GM23338 (cell line): ENCODE results near the gene RDH5. TPM values are rescaled to one million over a fixed set of nuclear protein-coding genes. Genes with fewer than 3 reads are reported as not detected.

Experiments
- ATAC-seq: fragments of 200-7000 bp; cut with Tn5 transposase; 3 replicates; pipeline ENCODE4 v1.9.1; 2020
- DNase-seq: peaks from one replicate; pipeline ENCODE4 v3.0.0-alpha.2; 2015; ENCODE audit warnings: low spot score
- H2AFZ ChIP-seq: fragments of 200-600 bp; sonication (generic); 2 replicates; pipeline ENCODE4 v1.8.0; 2016; ENCODE audit warnings: antibody characterized with exemption, mild to moderate bottlenecking, moderate library complexity
- H3F3A ChIP-seq: fragments of 200-600 bp; sonication (generic); replicated peaks from 2 replicates; pipeline ENCODE4 v1.8.0; 2017; ENCODE audit warnings: antibody characterized with exemption, mixed run types, low read depth
- H3K27ac ChIP-seq: fragments of 200-600 bp; sonication (generic); 2 replicates; pipeline ENCODE4 v1.6.1; 2016; ENCODE audit warnings: low read depth
- H3K27me3 ChIP-seq: fragments of 200-600 bp; sonication (generic); 2 replicates; pipeline ENCODE4 v1.8.0; 2016; ENCODE audit warnings: mild to moderate bottlenecking, mixed run types, moderate library complexity; ENCODE audit not compliant: insufficient read depth
- H3K36me3 ChIP-seq: fragments of 200-600 bp; sonication (generic); 2 replicates; pipeline ENCODE4 v1.8.0; 2016; ENCODE audit warnings: mild to moderate bottlenecking; ENCODE audit not compliant: insufficient read depth
- H3K4me1 ChIP-seq: fragments of 200-600 bp; sonication (generic); 2 replicates; pipeline ENCODE4 v1.8.0; 2016; ENCODE audit warnings: mild to moderate bottlenecking, moderate library complexity; ENCODE audit not compliant: insufficient read depth
- H3K4me2 ChIP-seq: fragments of 200-600 bp; sonication (generic); 2 replicates; pipeline ENCODE4 v1.7.1; 2017; ENCODE audit warnings: mixed run types
- H3K4me3 ChIP-seq: fragments of 200-600 bp; sonication (generic); 2 replicates; pipeline ENCODE4 v1.6.1; 2016; ENCODE audit warnings: mixed run types
- H3K79me2 ChIP-seq: fragments of 200-600 bp; sonication (generic); replicated peaks from 2 replicates; pipeline ENCODE4 v1.8.0; 2017; ENCODE audit warnings: mild to moderate bottlenecking; ENCODE audit not compliant: insufficient read depth
- H3K9me2 ChIP-seq: fragments of 200-600 bp; sonication (generic); 2 replicates; pipeline ENCODE4 v1.8.0; 2017; ENCODE audit not compliant: insufficient read depth
- H4K20me1 ChIP-seq: fragments of 200-600 bp; sonication (generic); replicated peaks from 2 replicates; pipeline ENCODE4 v1.8.0; 2017; ENCODE audit warnings: mild to moderate bottlenecking; ENCODE audit not compliant: insufficient read depth
- H3K27ac Mint-ChIP-seq: 2 replicates; pipeline ENCODE4 v1.8.0; 2020; ENCODE audit warnings: inconsistent platforms, mild to moderate bottlenecking, moderate library complexity, mixed read lengths
- H3K27me3 Mint-ChIP-seq: 3 replicates; pipeline ENCODE4 v1.8.0; 2022; ENCODE audit warnings: low read depth, mild to moderate bottlenecking, moderate library complexity, mixed read lengths, inconsistent platforms; ENCODE audit not compliant: insufficient read depth, poor library complexity
- H3K36me3 Mint-ChIP-seq: 3 replicates; pipeline ENCODE4 v1.8.0; 2021; ENCODE audit warnings: low read depth, mild to moderate bottlenecking, inconsistent platforms, moderate library complexity, mixed read lengths
- H3K4me1 Mint-ChIP-seq: 3 replicates; pipeline ENCODE4 v1.8.0; 2020; ENCODE audit warnings: mild to moderate bottlenecking, inconsistent platforms, mixed read lengths
- H3K4me3 Mint-ChIP-seq: 3 replicates; pipeline ENCODE4 v1.8.0; 2021; ENCODE audit warnings: moderate library complexity, mild to moderate bottlenecking, inconsistent platforms, mixed read lengths
- H3K9me3 Mint-ChIP-seq: 3 replicates; pipeline ENCODE4 v1.8.0; 2020; ENCODE audit warnings: moderate library complexity, mild to moderate bottlenecking, inconsistent platforms, mixed read lengths
- CREB1 ChIP-seq: fragments of 250-450 bp; sonication (Bioruptor Pico); IDR thresholded peaks from 2 replicates; pipeline ENCODE4 v1.5.0; 2020; ENCODE audit warnings: low read depth, mild to moderate bottlenecking, moderate library complexity
- CTCF ChIP-seq, 2 experiments: fragments of 200-600 bp in 1 of 2; sonication (generic) in 1 of 2; conservative IDR thresholded peaks; 2 replicates each; pipeline versions ENCODE4 v1.5.1 to v1.6.1; 2016 to 2017; ENCODE audit warnings: antibody characterized with exemption in 2 of 2, low read depth in 2 of 2, mild to moderate bottlenecking in 2 of 2, moderate library complexity in 1 of 2
- ETS1 ChIP-seq: IDR thresholded peaks from 2 replicates; pipeline ENCODE4 v1.6.1; 2016; ENCODE audit warnings: antibody characterized with exemption
- EZH2 ChIP-seq: fragments of 200-600 bp; sonication (generic); IDR thresholded peaks from one replicate; pipeline ENCODE4 v1.8.0; 2017; ENCODE audit warnings: antibody characterized with exemption, mild to moderate bottlenecking, low read depth; ENCODE audit not compliant: unreplicated experiment
- EZH2phosphoT487 ChIP-seq: fragments of 200-600 bp; sonication (generic); IDR thresholded peaks from one replicate; pipeline ENCODE4 v1.8.1; 2018; ENCODE audit warnings: antibody characterized with exemption; ENCODE audit not compliant: unreplicated experiment
- JUNB ChIP-seq: IDR thresholded peaks from one replicate; pipeline ENCODE4 v1.6.1; 2016; ENCODE audit warnings: antibody characterized with exemption; ENCODE audit not compliant: unreplicated experiment
- NANOG ChIP-seq: IDR thresholded peaks from 2 replicates; pipeline ENCODE4 v1.6.1; 2016; ENCODE audit warnings: antibody characterized with exemption, borderline replicate concordance
- POLR2AphosphoS5 ChIP-seq: IDR thresholded peaks from 2 replicates; pipeline ENCODE4 v1.6.1; 2016; ENCODE audit warnings: antibody characterized with exemption, low read depth
- REST ChIP-seq: IDR thresholded peaks from one replicate; pipeline ENCODE4 v1.6.1; 2018; ENCODE audit warnings: antibody characterized with exemption; ENCODE audit not compliant: unreplicated experiment
- STAT1 ChIP-seq: IDR thresholded peaks from one replicate; pipeline ENCODE4 v1.6.1; 2016; ENCODE audit warnings: antibody characterized with exemption; ENCODE audit not compliant: unreplicated experiment
- ZNF114 ChIP-seq: fragments of 250-450 bp; sonication (Bioruptor Pico); IDR thresholded peaks from 2 replicates; pipeline ENCODE4 v1.5.0; 2020; ENCODE audit warnings: mild to moderate bottlenecking, moderate library complexity
- ZNF331 ChIP-seq: fragments of 250-450 bp; sonication (Bioruptor Pico); IDR thresholded peaks from 2 replicates; pipeline ENCODE4 v1.5.0; 2020; ENCODE audit warnings: low read depth, mild to moderate bottlenecking, moderate library complexity
- ZNF462 ChIP-seq: fragments of 250-450 bp; sonication (Bioruptor Pico); IDR thresholded peaks from 2 replicates; pipeline ENCODE4 v1.5.0; 2020; ENCODE audit warnings: mild to moderate bottlenecking, moderate library complexity
- polyA plus RNA-seq: library from polyadenylated mRNA; unstranded; fragments of >200 nt; fragmentation: Nextera tagmentation; extraction: Ambion mirVana; gene quantifications from 2 replicates; pipeline ENCODE4 v1.2.1, GENCODE V29; 2016
- total RNA-seq: library from RNA; depleted of rRNA; stranded (reverse); fragments of >200 nt; shearing (Covaris generic); gene quantifications from 2 replicates; pipeline ENCODE4 v1.2.3, GENCODE V29; 2014

The RDH5 gene
- total and polyA plus RNA-seq, 2 experiments from 2014 or later, result 3.9 to 7.5 TPM

DNA sequence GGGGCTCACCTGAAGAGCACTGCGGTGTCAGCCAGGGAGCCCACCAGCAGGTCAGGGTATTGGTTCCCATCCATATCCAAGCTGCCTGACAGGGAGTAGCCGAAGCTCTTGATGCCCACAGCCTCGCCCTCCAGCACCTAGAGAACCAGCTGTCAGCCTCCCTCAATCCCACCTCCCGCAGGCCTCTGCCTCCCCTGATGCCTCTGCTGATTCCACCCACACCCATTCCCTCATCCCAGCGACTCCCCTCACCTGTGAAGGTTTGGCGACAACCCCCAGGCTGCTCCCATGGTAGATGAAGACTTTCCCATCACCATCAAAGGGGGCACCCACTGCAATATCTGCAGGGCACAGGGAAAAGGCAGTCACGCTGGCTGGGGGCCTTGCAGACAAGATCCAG, 22.5 kb upstream of the RDH5 start:
- Mint-ChIP-seq H3K27me3 (peaks cover 7% of the 10 kb centered on the region), H3K36me3 (peaks cover 28% of the 10 kb centered on the region), H3K4me1 (peaks cover 2% of the 10 kb centered on the region; the same call in 1 of the 3 replicates), H3K9me3 (no peaks in the 10 kb centered on the region), H3K27ac (no peak overlapping the region), H3K4me3 (no peak overlapping the region)
- Histone ChIP-seq H2AFZ (no peak overlapping the region), H3K9me2 (no peaks in the 10 kb centered on the region), H3K4me1 (no peaks in the 10 kb centered on the region), H3K27me3 (no peaks in the 10 kb centered on the region), H4K20me1 (no peaks in the 10 kb centered on the region; the same call in 1 of the 2 replicates), H3K27ac (no peak overlapping the region), H3K79me2 (no peaks in the 10 kb centered on the region), H3F3A (no peaks in the 10 kb centered on the region), H3K36me3 (no peaks in the 10 kb centered on the region), H3K4me2 (no peak overlapping the region), H3K4me3 (no peak overlapping the region)
- no peak for TF ChIP-seq POLR2AphosphoS5
- TF ChIP-seq EZH2phosphoT487, result no peak
- TF ChIP-seq EZH2, result no peak
- no peak for TF ChIP-seq JUNB
- TF ChIP-seq CREB1, result no peak
- no peak for TF ChIP-seq ETS1
- no peak for TF ChIP-seq REST
- no peak for TF ChIP-seq ZNF114 (CRISPR knock-in tag)
- no peak for TF ChIP-seq NANOG
- TF ChIP-seq CTCF (conservative IDR thresholded peaks at IDR 0.05; ENCODE audit: low read depth in 2 of 2), result no peak
- TF ChIP-seq ZNF331 (CRISPR knock-in tag), result no peak
- no peak for TF ChIP-seq ZNF462 (CRISPR knock-in tag)
- TF ChIP-seq STAT1, result no peak
- no peak for ATAC-seq
- no peak for DNase-seq
